Liver (tissue), 3 donors: Measurements from ENCODE around the gene HSD3B7.

Source experiments
- ATF3 ChIP-seq: IDR thresholded peaks from 2 replicates; pipeline ENCODE4 v1.6.1; 2016; ENCODE audit warnings: antibody characterized with exemption
- CTCF ChIP-seq: fragments of 150-350 bp; IDR thresholded peaks from 2 replicates; pipeline ENCODE4 v1.5.1; 2017; ENCODE audit warnings: improper control_type of control experiment, low read depth, low read length; ENCODE audit not compliant: missing input control
- FOXA1 ChIP-seq: IDR thresholded peaks from 2 replicates; pipeline ENCODE4 v1.6.1; 2016; ENCODE audit warnings: antibody characterized with exemption
- GABPA ChIP-seq, 2 donors: IDR thresholded peaks in 1 of 2; conservative IDR thresholded peaks in 1 of 2; 2 replicates each; pipeline ENCODE4 v1.6.1; 2016; ENCODE audit warnings: antibody characterized with exemption in 2 of 2, mild to moderate bottlenecking in 1 of 2, moderate library complexity in 1 of 2
- HNF4A ChIP-seq, 2 donors: conservative IDR thresholded peaks; 2 replicates each; pipeline ENCODE4 v1.6.1; 2016; ENCODE audit warnings: antibody characterized with exemption in 2 of 2, mild to moderate bottlenecking in 2 of 2
- JUND ChIP-seq, 2 donors: IDR thresholded peaks; 2 replicates each; pipeline ENCODE4 v1.6.1; 2016; ENCODE audit warnings: antibody characterized with exemption in 2 of 2
- MAX ChIP-seq: IDR thresholded peaks from 2 replicates; pipeline ENCODE4 v1.6.1; 2016; ENCODE audit warnings: antibody characterized with exemption
- RAD21 ChIP-seq, 2 donors: IDR thresholded peaks; 2 replicates each; pipeline ENCODE4 v1.6.1; 2016; ENCODE audit warnings: antibody characterized with exemption in 2 of 2, mild to moderate bottlenecking in 2 of 2
- REST ChIP-seq: IDR thresholded peaks from 2 replicates; pipeline ENCODE4 v1.6.1; 2016; ENCODE audit warnings: antibody characterized with exemption, mild to moderate bottlenecking
- RXRA ChIP-seq, 2 donors: IDR thresholded peaks; 2 replicates each; pipeline ENCODE4 v1.6.1; 2017 to 2018; ENCODE audit warnings: antibody characterized with exemption in 2 of 2, mild to moderate bottlenecking in 1 of 2
- SP1 ChIP-seq: IDR thresholded peaks from 2 replicates; pipeline ENCODE4 v1.6.1; 2018; ENCODE audit warnings: antibody characterized with exemption, mild to moderate bottlenecking
- TAF1 ChIP-seq: conservative IDR thresholded peaks from 2 replicates; pipeline ENCODE4 v1.6.1; 2016; ENCODE audit warnings: antibody characterized with exemption, mild to moderate bottlenecking
- YY1 ChIP-seq: IDR thresholded peaks from 2 replicates; pipeline ENCODE4 v1.6.1; 2016; ENCODE audit warnings: antibody characterized with exemption, mild to moderate bottlenecking
- ZBTB33 ChIP-seq: IDR thresholded peaks from 2 replicates; pipeline ENCODE4 v1.6.1; 2016; ENCODE audit warnings: antibody characterized with exemption
- donor health status: healthy.
- donor health status: healthy.

GRCh38 chr16:30966033-30966619 lies 18.9 kb upstream of the HSD3B7 start:
- no peak for TF ChIP-seq CTCF
- no peak for TF ChIP-seq MAX
- TF ChIP-seq JUND (IDR thresholded peaks at IDR 0.05), result no peak
- no peak for TF ChIP-seq HNF4A (conservative IDR thresholded peaks at IDR 0.05)
- no peak for TF ChIP-seq RAD21 (IDR thresholded peaks at IDR 0.05)
- no peak for TF ChIP-seq ZBTB33
- TF ChIP-seq FOXA1, result no peak
- no peak for TF ChIP-seq YY1
- no peak for TF ChIP-seq TAF1
- TF ChIP-seq SP1, result no peak
- TF ChIP-seq REST, result no peak
- TF ChIP-seq ATF3, result no peak
- TF ChIP-seq GABPA (IDR thresholded peaks at IDR 0.05 in 1 of 2, conservative IDR thresholded peaks at IDR 0.05 in 1 of 2), result no peak
- TF ChIP-seq RXRA (IDR thresholded peaks at IDR 0.05), result no peak
